GM19193 (cell line): Measurements from ENCODE around the gene MAN1C1.

ENCODE experiments used
- POLR2A ChIP-seq: IDR thresholded peaks from 4 replicates; pipeline ENCODE4 v1.6.1; 2011; ENCODE audit not compliant: insufficient read depth, insufficient read length; ENCODE audit errors: extremely low read depth

Gene MAN1C1

DNA sequence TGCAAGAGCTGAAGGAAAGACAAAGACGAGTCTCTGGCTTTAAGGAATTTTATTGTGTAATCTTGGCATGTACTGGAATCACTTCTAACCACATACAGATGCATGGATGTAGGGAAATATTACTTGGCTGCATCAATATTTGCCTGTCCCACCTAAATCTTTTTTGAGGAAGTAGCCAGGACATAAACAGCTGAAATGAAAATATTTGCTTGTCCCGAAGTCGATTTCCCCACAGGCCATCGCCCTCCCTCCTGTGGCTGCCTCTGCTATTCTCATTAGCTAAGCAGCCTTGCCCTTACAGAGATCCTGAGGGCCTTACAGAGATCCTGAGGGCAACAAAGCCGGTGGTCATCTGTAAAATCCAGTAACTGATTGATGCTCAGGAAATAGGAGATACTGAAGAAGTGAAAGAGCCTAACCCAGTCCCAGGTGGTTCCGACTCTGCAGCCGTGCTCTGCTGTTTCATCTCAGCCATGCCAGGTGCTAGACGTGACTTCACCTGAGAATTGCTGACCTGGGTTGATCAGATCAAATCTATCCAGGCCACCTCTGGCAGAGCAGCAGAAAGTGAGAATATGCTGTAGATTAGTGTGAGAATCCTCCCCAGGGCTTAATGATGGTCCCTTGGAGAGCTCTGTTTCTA, 25.5 kb downstream of the MAN1C1 start:
- TF ChIP-seq POLR2A: no peak

GRCh38 chr1:25642574-25643108, 26.1 kb downstream of the MAN1C1 start:
- TF ChIP-seq POLR2A: no peak

- no peak for TF ChIP-seq POLR2A
Observed at GRCh38 chr1:25643929-25644328, 27.3 kb downstream of the MAN1C1 start.

DNA sequence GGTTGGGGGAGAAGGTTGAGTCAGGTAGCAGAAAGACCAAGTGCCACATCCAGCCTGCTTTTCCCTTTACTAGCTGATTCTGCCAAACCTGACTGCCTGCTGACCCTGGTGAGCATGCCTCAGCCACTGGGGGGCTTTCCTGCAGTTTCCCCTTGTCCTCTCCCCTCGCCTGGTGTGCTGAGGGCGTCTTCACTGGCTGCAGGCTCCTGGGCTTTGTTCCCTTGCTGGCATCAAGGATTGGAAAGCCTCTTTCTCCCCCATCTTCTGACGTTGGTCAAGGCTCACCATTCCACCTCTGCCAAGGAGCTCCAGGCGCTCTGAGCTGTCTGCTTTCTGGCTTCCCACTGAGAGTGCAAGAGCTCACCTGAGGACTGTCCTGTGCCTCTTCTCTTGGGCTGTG, 28.4 kb downstream of the MAN1C1 start:
- no peak for TF ChIP-seq POLR2A

- TF ChIP-seq POLR2A: no peak
Observed at GRCh38 chr1:25645637-25646400, 29.2 kb downstream of the MAN1C1 start.

DNA sequence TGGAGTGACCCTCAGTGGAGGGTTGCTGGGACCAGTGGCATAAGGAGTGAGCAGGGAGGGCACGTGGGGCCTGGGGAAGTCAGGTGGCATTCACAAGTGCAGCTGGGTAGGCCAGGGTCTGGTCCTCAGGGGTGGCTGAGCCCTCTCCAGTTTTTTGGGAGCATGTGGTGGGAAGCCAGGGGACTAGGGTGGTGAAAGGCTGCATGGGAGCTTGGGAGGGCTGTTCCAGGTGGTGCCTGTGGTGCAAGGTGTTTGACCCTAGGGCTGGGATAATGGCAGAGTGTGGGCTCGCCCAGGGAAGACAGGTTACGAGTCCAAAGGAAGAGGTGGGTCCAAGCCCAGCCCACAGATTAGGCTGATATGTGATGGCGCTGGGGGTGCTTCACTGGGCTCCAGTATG, 30.5 kb downstream of the MAN1C1 start:
- no peak for TF ChIP-seq POLR2A

- TF ChIP-seq POLR2A: no peak
Observed at GRCh38 chr1:25647863-25648262, 31.3 kb downstream of the MAN1C1 start.

GRCh38 chr1:25648681-25649440, 32.3 kb downstream of the MAN1C1 start:
- no peak for TF ChIP-seq POLR2A

DNA sequence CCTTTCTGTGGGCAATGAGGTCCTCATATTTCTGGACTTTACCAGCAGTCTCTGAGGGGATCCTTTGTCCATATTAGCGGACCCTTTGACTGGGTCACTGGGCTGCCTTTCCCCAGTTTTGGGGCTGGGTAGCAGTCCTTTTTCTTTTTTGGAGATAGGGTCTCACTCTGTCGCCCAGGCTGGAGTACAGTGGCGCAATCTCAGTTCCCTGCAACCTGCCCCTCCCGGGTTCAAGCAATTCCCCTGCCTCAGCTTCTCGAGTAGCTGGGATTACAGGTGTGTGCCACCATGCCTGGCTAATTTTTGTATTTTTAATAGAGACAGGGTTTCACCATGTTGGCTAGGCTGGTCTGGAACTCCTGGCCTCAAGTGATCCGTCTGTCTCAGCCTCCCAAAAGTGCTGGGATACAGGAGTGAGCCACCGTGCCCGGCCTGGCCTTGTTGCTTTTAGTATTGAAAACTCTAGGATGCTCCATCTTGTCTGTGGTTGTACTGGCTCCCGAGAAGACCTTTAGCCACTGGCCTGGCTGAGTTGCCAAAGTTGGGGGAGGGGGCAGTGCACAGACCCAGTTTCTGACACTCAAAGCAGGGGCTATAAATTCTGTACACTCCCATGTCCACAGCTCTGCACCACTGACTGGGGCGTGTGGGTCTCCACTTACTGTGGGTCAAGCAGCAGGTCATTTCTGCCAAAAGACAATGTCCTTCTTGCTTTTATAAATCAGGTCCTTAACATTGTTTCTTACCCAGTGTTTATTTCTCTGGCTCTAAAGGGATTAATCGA, 33.1 kb downstream of the MAN1C1 start:
- TF ChIP-seq POLR2A: no peak

- TF ChIP-seq POLR2A: no peak
Observed at GRCh38 chr1:25650289-25650576, 33.6 kb downstream of the MAN1C1 start.

- no peak for TF ChIP-seq POLR2A
Observed at GRCh38 chr1:25651036-25651640, 34.5 kb downstream of the MAN1C1 start.

DNA sequence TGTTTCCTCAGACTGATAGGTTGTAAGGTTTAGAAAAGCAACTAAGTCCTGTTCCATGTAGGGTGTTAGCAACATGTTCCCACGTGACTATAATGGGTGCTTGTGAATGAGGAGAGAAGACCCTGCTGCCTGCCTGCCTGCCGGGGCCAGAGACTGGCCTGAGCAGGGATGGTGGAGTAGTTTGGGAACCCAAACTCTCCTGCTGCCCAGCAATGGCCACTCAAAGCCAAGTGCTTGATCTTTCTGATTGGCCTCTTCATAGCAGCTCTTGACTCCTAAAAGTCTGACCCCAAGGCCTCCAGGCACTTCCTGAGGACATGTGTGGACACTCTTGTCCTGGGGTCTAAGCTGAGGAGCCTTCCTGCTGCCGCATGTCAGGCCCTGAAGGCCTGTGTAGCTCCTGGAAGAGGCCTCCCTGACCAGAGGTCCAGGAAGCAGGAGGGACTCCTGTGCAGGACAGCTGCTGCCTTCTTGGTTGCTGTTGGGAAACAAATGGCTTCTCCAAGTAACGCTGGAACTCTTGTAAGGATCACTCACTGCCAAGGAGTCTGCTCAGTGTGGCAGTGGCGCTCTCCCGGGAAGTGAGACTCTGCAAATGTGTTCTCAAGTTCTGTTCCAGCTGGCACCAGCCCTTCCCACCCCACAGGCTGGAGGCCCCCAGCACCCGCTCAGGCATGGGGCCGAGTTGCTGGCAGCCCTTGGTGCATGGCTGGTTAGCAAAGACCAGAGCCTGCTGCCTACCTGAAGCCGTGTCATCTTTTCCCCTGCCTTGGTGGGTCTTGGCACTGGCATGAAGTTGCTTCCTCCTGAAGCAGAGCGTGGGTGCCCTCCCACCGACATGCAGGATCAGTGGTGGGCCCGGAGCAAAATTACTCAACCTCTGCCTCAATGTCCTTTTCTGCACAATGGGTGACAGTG, 35.5 kb downstream of the MAN1C1 start:
- no peak for TF ChIP-seq POLR2A

- TF ChIP-seq POLR2A: no peak
Observed at GRCh38 chr1:25653558-25653957, 37.0 kb downstream of the MAN1C1 start.

DNA sequence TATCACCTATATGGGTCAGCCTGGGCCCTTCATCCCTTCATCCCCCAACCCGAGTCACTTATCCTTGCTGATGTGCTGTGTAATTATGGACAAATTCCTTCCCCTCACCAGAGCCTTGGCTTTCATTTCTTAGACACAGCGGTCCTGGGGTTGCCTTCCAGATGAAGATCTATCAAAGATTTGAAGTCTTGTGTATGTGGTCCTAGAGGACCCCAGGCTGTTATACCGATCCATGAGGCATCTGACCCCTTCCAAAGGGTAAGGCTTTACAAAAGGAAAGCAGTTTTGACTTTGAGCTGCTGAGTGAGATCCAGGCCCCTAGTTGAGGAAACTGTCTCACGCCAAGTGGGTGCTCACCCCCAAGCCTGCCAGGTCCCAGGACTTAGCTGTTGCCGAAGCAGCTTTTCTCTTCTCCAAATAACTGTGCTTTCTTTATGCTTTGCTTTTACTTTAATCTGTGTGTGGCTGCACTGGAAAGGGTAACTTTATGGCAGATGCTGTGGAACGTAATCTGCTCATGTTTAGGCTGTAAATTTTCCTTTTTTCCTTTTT, 37.6 kb downstream of the MAN1C1 start:
- TF ChIP-seq POLR2A: no peak
